Measurements from ENCODE around the gene COBL. TPM values are rescaled to one million over a fixed set of nuclear protein-coding genes. Genes with fewer than 3 reads are reported as not detected.

Gene COBL
- total and polyA plus RNA-seq, 2 of the 4 experiments (the other 2 are of a cell fraction): under 0.01 TPM; not detected in 1

DNA sequence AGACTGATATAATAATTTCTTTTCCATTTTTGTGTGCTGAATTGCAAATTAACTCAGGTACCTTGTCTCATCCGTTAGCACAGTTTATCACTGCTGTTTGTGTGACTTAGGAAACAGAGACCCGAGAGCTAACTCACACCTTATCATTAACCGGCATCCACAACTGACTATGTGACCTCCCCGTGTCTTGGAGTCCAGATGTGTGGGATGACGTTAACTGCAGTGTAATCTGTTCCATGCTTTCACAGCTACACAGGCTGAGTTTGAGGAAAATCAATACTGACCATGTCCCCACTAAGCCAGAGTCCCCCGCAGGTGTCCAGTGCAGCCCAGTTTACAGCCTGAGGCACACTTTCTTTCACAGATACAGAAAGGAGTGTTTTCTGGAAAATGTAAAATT is 154.7 kb downstream of the COBL start:
- CTCF ChIA-PET: interaction anchor here (0.6 to 2.4 kb wide), 9 partner anchors 9 to 1140 kb away, joined by 3 to 8 read pairs (median 3); partner anchors contain the start of gene ZPBP
- Histone ChIP-seq H2BK120ac (ENCODE audit: low read depth, low read length) (no peak overlapping the region), H3K9me1 (ENCODE audit: insufficient read depth, low read length) (no peaks in the 10 kb centered on the region), H4K8ac (ENCODE audit: low read depth in 2 of 2, low read length in 2 of 2) (no peak overlapping the region), H3K27me3 (ENCODE audit: control insufficient read depth, insufficient read depth, low read length) (peaks cover 10% of the 10 kb centered on the region; the same call in 1 of the 2 replicates), H3K23ac (ENCODE audit: low read depth, low read length) (no peak overlapping the region), H3K56ac (ENCODE audit: extremely low read depth, insufficient read depth, low read length) (no peak overlapping the region), H3K4me1 (ENCODE audit: control insufficient read depth, insufficient read depth, low read length) (no peaks in the 10 kb centered on the region), H3K79me1 (ENCODE audit: low read depth in 1 of 2, low read length in 2 of 2) (no peaks in the 10 kb centered on the region), H2AFZ (replicated peaks; ENCODE audit: low read length, poor library complexity) (no peak overlapping the region), H3K4me2 (ENCODE audit: low read depth, low read length) (no peak overlapping the region), H3K18ac (ENCODE audit: low read depth, low read length) (no peak overlapping the region), H3K9ac (ENCODE audit: low read depth, low read length) (no peak overlapping the region), H3K14ac (replicated peaks; ENCODE audit: low read depth, low read length) (no peak overlapping the region), H3K4ac (ENCODE audit: low read depth, low read length) (no peak overlapping the region), H4K91ac (ENCODE audit: insufficient read depth, low read depth, low read length) (no peak overlapping the region), H3K27ac (ENCODE audit: insufficient read depth, low read length) (no peak overlapping the region), H2AK5ac (ENCODE audit: low read depth, low read length) (no peak overlapping the region), H2AK9ac (replicated peaks; ENCODE audit: low read depth, low read length, poor library complexity) (no peak overlapping the region), H3K36me3 (ENCODE audit: control insufficient read depth, insufficient read depth, low read length) (no peaks in the 10 kb centered on the region), H3K9me3 (ENCODE audit: control insufficient read depth, insufficient read depth, low read length) (no peaks in the 10 kb centered on the region), H4K20me1 (ENCODE audit: insufficient read depth, low read length) (no peaks in the 10 kb centered on the region), H2BK5ac (ENCODE audit: low read depth, low read length, poor library complexity, severe bottlenecking) (no peak overlapping the region), H3K4me3 (ENCODE audit: insufficient read depth, low read depth, low read length) (no peak overlapping the region), H2BK15ac (ENCODE audit: low read depth, low read length) (no peak overlapping the region), H2BK20ac (ENCODE audit: low read depth, low read length) (no peak overlapping the region), H4K5ac (ENCODE audit: low read depth, low read length) (no peak overlapping the region)
- BruUV-seq (replicated peaks): no TSS peak
- TF ChIP-seq CHD1 (IDR thresholded peaks at IDR 0.05; ENCODE audit: low read depth, low read length) (no peak), MXI1 (IDR thresholded peaks at IDR 0.05; ENCODE audit: borderline replicate concordance, low read depth, low read length) (no peak), SMC3 (IDR thresholded peaks at IDR 0.05; ENCODE audit: low read depth, low read length) (no peak), BHLHE40 (IDR thresholded peaks at IDR 0.05; ENCODE audit: low read depth, low read length) (no peak), RAD21 (IDR thresholded peaks at IDR 0.05; ENCODE audit: low read length) (no peak), MAFK (IDR thresholded peaks at IDR 0.05; ENCODE audit: low read depth, low read length) (no peak), FOS (IDR thresholded peaks at IDR 0.05; ENCODE audit: low read depth, low read length) (no peak), MAZ (IDR thresholded peaks at IDR 0.05; ENCODE audit: borderline replicate concordance, low read depth, low read length) (no peak)
- TF ChIP-seq, protein P1, sequence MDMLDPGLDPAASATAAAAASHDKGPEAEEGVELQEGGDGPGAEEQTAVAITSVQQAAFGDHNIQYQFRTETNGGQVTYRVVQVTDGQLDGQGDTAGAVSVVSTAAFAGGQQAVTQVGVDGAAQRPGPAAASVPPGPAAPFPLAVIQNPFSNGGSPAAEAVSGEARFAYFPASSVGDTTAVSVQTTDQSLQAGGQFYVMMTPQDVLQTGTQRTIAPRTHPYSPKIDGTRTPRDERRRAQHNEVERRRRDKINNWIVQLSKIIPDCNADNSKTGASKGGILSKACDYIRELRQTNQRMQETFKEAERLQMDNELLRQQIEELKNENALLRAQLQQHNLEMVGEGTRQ (IDR thresholded peaks at IDR 0.05; ENCODE audit: low read depth, low read length): no peak
- WGBS, 2 experiments (ENCODE audit: extremely low coverage in 2 of 2, insufficient read length in 1 of 2): no CpG with 5 or more reads among the region's 6 CpGs
- DNase-seq (no peak), ATAC-seq (ENCODE audit: low read depth) (no peak)
- intact Hi-C loops (cut with micrococcal nuclease) (loop anchor here (1.0 to 5.0 kb wide), 3 partner anchors 694 to 1070 kb away; partner anchors contain the start of gene ZPBP), dilution Hi-C loops (cut with HindIII; ENCODE audit: low sequenced_read_pairs, unreplicated experiment) (no loop called here), in situ Hi-C loops (cut with MboI; ENCODE audit: low sequenced_read_pairs) (loop anchor here (25.0 kb wide), 1 partner anchor 1025 kb away; no protein-coding TSS in a partner anchor)
- POLR2A ChIA-PET (ENCODE audit: unreplicated experiment): no interaction called here

Measured in IMR-90 (cell line).